ENCODE results near the gene PIP4P1.
A peak's percentile ranks its signal among the peaks of the same experiment; 100 is the strongest.
"Not testable (repeated sequence)": the region's sequence is repeated elsewhere in the genome, so short reads cannot be mapped to it uniquely, and the experiment has no call there.

The PIP4P1 gene

GRCh38 chr14:20472536-20473169 lies 11.4 kb upstream of the PIP4P1 start:
- no peak for DNase-seq

GRCh38 chr14:20470603-20470901 lies 9.3 kb upstream of the PIP4P1 start:
- DNase-seq, result no peak

- no peak for DNase-seq
These were observed 8.8 kb upstream of the PIP4P1 start for GRCh38 chr14:20469890-20470602.

GRCh38 chr14:20469242-20469889 lies 8.1 kb upstream of the PIP4P1 start, which contains the start of gene PNP:
Gene PNP (plus strand): TSS chr14:20469406. CDS start chr14:20469525, 119 bp downstream.
- peak; percentile 77 for DNase-seq

- DNase-seq, result peak; percentile 49
These were observed 7.6 kb upstream of the PIP4P1 start for GRCh38 chr14:20468764-20469241.

GRCh38 chr14:20460458-20461224 lies 593 bp downstream of the PIP4P1 start:
- DNase-seq, result no peak

- no peak for DNase-seq
These were observed 3.0 kb downstream of the PIP4P1 start for GRCh38 chr14:20458031-20458789.

- DNase-seq, result no peak
These were observed 4.3 kb downstream of the PIP4P1 start for GRCh38 chr14:20456971-20457370.

GRCh38 chr14:20455355-20456300 lies 5.6 kb downstream of the PIP4P1 start:
- no peak for DNase-seq

GRCh38 chr14:20454516-20455354 lies 6.5 kb downstream of the PIP4P1 start, which contains the start of the genes APEX1 and OSGEP:
Gene APEX1 (plus strand): TSS chr14:20455226. CDS start chr14:20455646, 420 bp downstream.
Gene OSGEP (minus strand): TSS chr14:20454812. CDS start chr14:20454683, 129 bp downstream.
- DNase-seq, result peak; percentile 95

- not testable (repeated sequence) for DNase-seq
These were observed 8.4 kb downstream of the PIP4P1 start for GRCh38 chr14:20452831-20453230.

- DNase-seq, result no peak
These were observed 14.3 kb downstream of the PIP4P1 start for GRCh38 chr14:20446889-20447288.

GRCh38 chr14:20443650-20444049 lies 17.6 kb downstream of the PIP4P1 start:
- DNase-seq, result not testable (repeated sequence)

GRCh38 chr14:20441461-20441860 lies 19.8 kb downstream of the PIP4P1 start:
- no peak for DNase-seq

GRCh38 chr14:20440882-20441281 lies 20.4 kb downstream of the PIP4P1 start:
- no peak for DNase-seq

GRCh38 chr14:20440465-20440864 lies 20.8 kb downstream of the PIP4P1 start:
- no peak for DNase-seq

GRCh38 chr14:20438664-20439063 lies 22.6 kb downstream of the PIP4P1 start:
- no peak for DNase-seq

- no peak for DNase-seq
These were observed 24.9 kb downstream of the PIP4P1 start for GRCh38 chr14:20436363-20436755.

GRCh38 chr14:20435582-20436362 lies 25.5 kb downstream of the PIP4P1 start, which contains the start of gene KLHL33:
Gene KLHL33 (minus strand): TSS chr14:20436166. CDS start chr14:20435811, 355 bp downstream.
- no peak for DNase-seq
